Mesendoderm (in vitro differentiated cells): ENCODE results near the gene IL12A.
A peak's percentile ranks its signal among the peaks of the same experiment; 100 is the strongest.

Source experiments
- DNase-seq: peaks from one replicate; pipeline ENCODE4 v3.0.0; 2013
- H2AK5ac ChIP-seq: 2 replicates; pipeline ENCODE4 v1.6.1; 2013; ENCODE audit warnings: low read length, inconsistent platforms
- H2BK120ac ChIP-seq: 2 replicates; pipeline ENCODE4 v1.6.1; 2013; ENCODE audit warnings: low read depth, mild to moderate bottlenecking, low read length, moderate library complexity, mixed read lengths
- H2BK15ac ChIP-seq: replicated peaks from 2 replicates; pipeline ENCODE4 v1.6.1; 2013; ENCODE audit warnings: low read depth, mild to moderate bottlenecking, moderate library complexity
- H2BK5ac ChIP-seq: 2 replicates; pipeline ENCODE4 v1.6.1; 2013; ENCODE audit warnings: low read length, inconsistent platforms
- H3K18ac ChIP-seq: 2 replicates; pipeline ENCODE4 v1.6.1; 2013; ENCODE audit warnings: mild to moderate bottlenecking, low read length, mixed read lengths
- H3K23ac ChIP-seq: one replicate; pipeline ENCODE4 v1.6.1; 2013; ENCODE audit warnings: low read length
- H3K27ac ChIP-seq: 2 replicates; pipeline ENCODE4 v1.5.1; 2013; ENCODE audit warnings: low read depth, mild to moderate bottlenecking, inconsistent platforms, low read length, moderate library complexity
- H3K27me3 ChIP-seq: 2 replicates; pipeline ENCODE4 v1.6.1; 2013; ENCODE audit warnings: low read length, control low read depth, mild to moderate bottlenecking, inconsistent platforms; ENCODE audit not compliant: insufficient read depth, poor library complexity
- H3K36me3 ChIP-seq: 2 replicates; pipeline ENCODE4 v1.6.1; 2013; ENCODE audit warnings: low read length, inconsistent platforms; ENCODE audit not compliant: control insufficient read depth, insufficient read depth
- H3K4ac ChIP-seq: one replicate; pipeline ENCODE4 v1.6.1; 2013; ENCODE audit warnings: low read depth, mild to moderate bottlenecking, low read length, moderate library complexity
- H3K4me1 ChIP-seq: 2 replicates; pipeline ENCODE4 v1.6.1; 2013; ENCODE audit warnings: low read depth, low read length, inconsistent platforms; ENCODE audit not compliant: control insufficient read depth
- H3K4me2 ChIP-seq: 2 replicates; pipeline ENCODE4 v1.6.1; 2013; ENCODE audit warnings: low read length
- H3K4me3 ChIP-seq: 2 replicates; pipeline ENCODE4 v1.5.1; 2013; ENCODE audit warnings: mild to moderate bottlenecking, low read length
- H3K56ac ChIP-seq: one replicate; pipeline ENCODE4 v1.6.1; 2013; ENCODE audit warnings: low read length
- H3K79me1 ChIP-seq: 2 replicates; pipeline ENCODE4 v1.6.1; 2013; ENCODE audit warnings: low read length, inconsistent platforms
- H3K79me2 ChIP-seq: 2 replicates; pipeline ENCODE4 v1.6.1; 2013; ENCODE audit warnings: mild to moderate bottlenecking, low read length; ENCODE audit not compliant: control insufficient read depth, insufficient read depth
- H3K9ac ChIP-seq: 2 replicates; pipeline ENCODE4 v1.6.1; 2013; ENCODE audit warnings: low read length, inconsistent platforms
- H4K5ac ChIP-seq: one replicate; pipeline ENCODE4 v1.6.1; 2013; ENCODE audit warnings: low read length
- H4K8ac ChIP-seq: one replicate; pipeline ENCODE4 v1.6.1; 2013; ENCODE audit warnings: low read depth, mild to moderate bottlenecking, control low read depth, low read length, moderate library complexity
- WGBS: extraction: QIAGEN DNeasy Blood & Tissue Kit; methylation state at CpG from one replicate; pipeline ENCODE4 v1.1.7; 2013; ENCODE audit warnings: low lambda C conversion rate, missing lambda C conversion rate; ENCODE audit not compliant: insufficient coverage; ENCODE audit errors: extremely low coverage; 5-methylcytosine and 5-hydroxymethylcytosine counted together

IL12A gene

DNA sequence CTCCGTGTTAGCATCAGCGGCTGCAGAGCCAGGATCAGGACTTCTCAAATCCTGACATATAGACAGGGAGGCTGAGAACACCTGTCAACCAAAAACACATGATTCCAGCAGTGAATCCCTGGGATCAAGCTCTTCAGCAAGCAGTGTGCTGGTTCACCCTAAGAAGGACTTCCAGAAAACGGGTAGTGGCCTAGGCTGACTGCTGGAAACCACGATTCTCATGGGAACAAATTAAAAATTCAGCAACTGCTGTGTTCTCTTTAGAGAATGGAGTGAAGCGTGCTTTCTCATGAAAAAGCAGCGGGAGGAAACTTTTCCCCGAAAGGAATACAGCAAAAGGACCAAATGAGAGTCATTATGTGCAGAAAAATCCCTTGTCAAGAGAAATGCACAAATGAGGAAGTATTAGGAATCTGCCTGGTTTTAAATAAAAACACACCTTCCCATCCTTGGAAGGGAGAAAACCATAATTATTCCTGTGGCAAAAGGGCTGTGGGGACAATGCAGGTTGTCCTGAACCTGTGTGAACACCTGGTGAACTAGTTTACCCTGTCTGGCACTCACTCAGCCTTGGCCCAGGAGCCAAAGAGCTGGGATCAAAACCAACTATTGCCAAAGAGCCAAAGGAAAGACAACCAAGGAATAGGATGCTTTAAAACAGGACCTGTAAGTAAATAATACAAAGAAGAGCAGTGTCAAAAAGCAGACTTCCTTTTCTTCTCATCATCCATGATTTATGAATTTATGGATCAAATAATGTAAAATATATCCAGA is 13.4 kb downstream of the IL12A start:
- no peak overlapping the region for H3K18ac ChIP-seq
- H3K56ac ChIP-seq: no peak overlapping the region
- WGBS: no CpG with 5 or more reads among the region's 7 CpGs
- no peak overlapping the region for H3K4ac ChIP-seq
- no peak for DNase-seq
- H3K4me3 ChIP-seq: no peak overlapping the region
- no peak overlapping the region for H3K23ac ChIP-seq
- H3K79me2 ChIP-seq: no peaks in the 10 kb centered on the region
- H3K9ac ChIP-seq: no peak overlapping the region
- H2AK5ac ChIP-seq: no peak overlapping the region
- H3K4me1 ChIP-seq: no peaks in the 10 kb centered on the region
- no peaks in the 10 kb centered on the region for H3K36me3 ChIP-seq
- no peak overlapping the region for H4K5ac ChIP-seq
- H3K79me1 ChIP-seq: no peaks in the 10 kb centered on the region
- H3K27ac ChIP-seq: no peak overlapping the region
- H2BK5ac ChIP-seq: no peak overlapping the region
- H3K4me2 ChIP-seq: no peak overlapping the region
- no peak overlapping the region for H4K8ac ChIP-seq
- H2BK15ac ChIP-seq: no peak overlapping the region
- no peak overlapping the region for H2BK120ac ChIP-seq
- no peaks in the 10 kb centered on the region for H3K27me3 ChIP-seq

DNA sequence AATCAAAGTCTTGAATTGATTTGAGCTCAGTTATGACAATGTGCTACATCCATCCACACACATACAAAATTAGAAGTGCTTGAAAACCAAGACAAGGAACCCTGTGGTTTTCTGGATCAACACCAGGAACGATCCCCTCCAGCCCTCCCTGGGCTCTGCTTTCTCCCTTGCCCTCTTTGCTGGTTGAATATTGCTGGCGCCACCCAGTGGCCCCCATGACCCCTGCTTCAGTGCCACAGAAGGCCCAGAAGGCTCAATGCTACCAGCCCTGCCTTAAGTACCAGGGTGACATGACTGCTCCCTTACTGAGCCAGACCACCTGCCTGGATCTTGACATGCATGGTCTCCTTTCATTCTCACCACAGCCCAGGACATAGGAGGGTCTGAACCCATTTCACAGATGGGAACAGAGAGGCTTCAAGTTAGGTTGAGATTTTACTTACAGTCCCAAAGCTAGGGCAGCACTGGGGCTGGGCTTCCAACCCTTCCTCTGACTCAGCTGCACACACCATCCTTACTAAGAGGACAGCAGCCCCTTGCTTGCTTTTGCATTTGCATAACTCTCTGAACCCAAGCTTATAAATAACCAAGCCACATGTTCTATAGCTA is 15.0 kb downstream of the IL12A start:
- H3K18ac ChIP-seq: no peak overlapping the region
- no peak overlapping the region for H2AK5ac ChIP-seq
- H3K79me1 ChIP-seq: no peaks in the 10 kb centered on the region
- no peak overlapping the region for H3K4me3 ChIP-seq
- H2BK5ac ChIP-seq: no peak overlapping the region
- no peak overlapping the region for H4K8ac ChIP-seq
- H3K79me2 ChIP-seq: no peaks in the 10 kb centered on the region
- H3K4me2 ChIP-seq: no peak overlapping the region
- H3K27ac ChIP-seq: no peak overlapping the region
- DNase-seq: peak; percentile 81
- H3K4ac ChIP-seq: no peak overlapping the region
- no peak overlapping the region for H4K5ac ChIP-seq
- H2BK120ac ChIP-seq: no peak overlapping the region
- WGBS: no CpG with 5 or more reads among the region's 2 CpGs
- no peaks in the 10 kb centered on the region for H3K27me3 ChIP-seq
- H3K23ac ChIP-seq: no peak overlapping the region
- no peaks in the 10 kb centered on the region for H3K4me1 ChIP-seq
- H3K56ac ChIP-seq: no peak overlapping the region
- no peak overlapping the region for H2BK15ac ChIP-seq
- H3K36me3 ChIP-seq: no peaks in the 10 kb centered on the region
- H3K9ac ChIP-seq: no peak overlapping the region

DNA sequence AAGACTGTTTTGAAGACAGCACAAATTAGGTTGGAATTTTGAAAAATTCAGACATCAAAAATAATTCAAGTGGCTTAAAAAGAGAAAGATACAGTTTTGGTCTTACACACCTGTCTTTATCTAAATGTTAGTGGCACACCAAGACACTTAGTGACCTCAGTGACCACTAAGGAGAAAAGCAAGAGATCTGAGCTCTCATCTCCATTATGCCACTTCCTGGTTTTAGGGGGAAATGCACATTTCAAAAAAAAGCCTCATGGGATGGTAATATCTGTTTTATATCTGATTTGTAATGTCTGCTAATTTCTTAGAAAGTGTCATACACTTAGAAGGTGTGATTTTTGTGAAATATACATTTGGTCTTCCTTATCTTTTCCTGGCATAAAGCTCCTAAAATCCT is 16.4 kb downstream of the IL12A start:
- Histone ChIP-seq H2BK5ac (no peak overlapping the region), H3K23ac (no peak overlapping the region), H3K4me1 (no peaks in the 10 kb centered on the region), H4K5ac (no peak overlapping the region), H3K27me3 (no peaks in the 10 kb centered on the region), H3K79me2 (no peaks in the 10 kb centered on the region), H3K4me2 (no peak overlapping the region), H4K8ac (no peak overlapping the region), H2BK120ac (no peak overlapping the region), H3K27ac (no peak overlapping the region), H3K56ac (no peak overlapping the region), H3K4me3 (no peak overlapping the region), H3K79me1 (no peaks in the 10 kb centered on the region), H3K4ac (no peak overlapping the region), H2AK5ac (no peak overlapping the region), H3K36me3 (no peaks in the 10 kb centered on the region), H3K9ac (no peak overlapping the region), H2BK15ac (no peak overlapping the region), H3K18ac (no peak overlapping the region)
- no peak for DNase-seq

DNA sequence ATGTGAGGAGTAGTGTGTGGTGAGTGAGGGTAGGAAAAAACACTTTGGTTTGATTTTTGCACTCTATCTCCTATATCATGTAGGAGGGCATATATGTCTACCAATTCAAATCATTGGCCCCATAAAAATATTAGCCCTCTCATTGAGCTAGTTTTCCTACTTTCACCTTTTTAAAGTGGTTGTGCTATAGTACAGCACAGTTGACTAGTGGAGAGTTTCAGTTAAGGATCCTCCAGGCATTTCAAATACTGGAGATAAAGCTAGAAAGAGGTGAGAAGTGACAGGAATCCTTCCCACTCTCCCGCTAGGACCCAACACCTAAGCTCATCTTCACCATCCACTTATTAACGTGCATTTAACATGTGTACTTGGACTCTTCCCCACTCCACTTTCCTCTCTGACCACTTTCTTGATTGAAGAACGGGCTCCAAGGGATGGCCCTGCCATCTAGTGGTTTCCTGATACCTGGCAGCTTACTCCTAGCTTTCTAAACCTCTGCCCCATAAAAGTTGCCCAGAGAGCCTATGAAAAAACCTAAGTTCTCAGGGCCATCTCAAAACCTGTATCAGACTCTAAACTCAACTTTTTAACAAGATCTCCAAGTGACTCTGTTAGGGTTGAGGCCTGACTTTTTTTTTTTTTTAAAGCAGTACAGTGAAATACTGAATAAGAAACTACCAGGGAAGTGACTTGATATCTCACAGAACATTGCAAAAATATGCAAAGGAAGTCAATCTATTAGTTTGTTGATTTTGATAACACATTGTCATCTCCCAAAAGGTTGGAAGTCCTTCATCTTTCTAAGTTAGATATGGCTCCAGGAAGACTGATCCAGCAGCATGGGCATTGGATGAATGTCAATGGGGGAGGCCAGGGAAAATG is 17.9 kb downstream of the IL12A start:
- Histone ChIP-seq H3K9ac (no peak overlapping the region), H2AK5ac (no peak overlapping the region), H4K8ac (no peak overlapping the region), H3K18ac (no peak overlapping the region), H2BK15ac (no peak overlapping the region), H3K79me2 (no peaks in the 10 kb centered on the region), H2BK120ac (no peak overlapping the region), H2BK5ac (no peak overlapping the region), H3K4me3 (no peak overlapping the region), H3K27me3 (no peaks in the 10 kb centered on the region), H3K36me3 (no peaks in the 10 kb centered on the region), H3K4ac (no peak overlapping the region), H3K56ac (no peak overlapping the region), H3K79me1 (no peaks in the 10 kb centered on the region), H3K4me2 (no peak overlapping the region), H3K23ac (no peak overlapping the region), H4K5ac (no peak overlapping the region), H3K4me1 (no peaks in the 10 kb centered on the region), H3K27ac (no peak overlapping the region)
- no CpG with 5 or more reads among the region's 3 CpGs for WGBS
- DNase-seq: peak; percentile 71

DNA sequence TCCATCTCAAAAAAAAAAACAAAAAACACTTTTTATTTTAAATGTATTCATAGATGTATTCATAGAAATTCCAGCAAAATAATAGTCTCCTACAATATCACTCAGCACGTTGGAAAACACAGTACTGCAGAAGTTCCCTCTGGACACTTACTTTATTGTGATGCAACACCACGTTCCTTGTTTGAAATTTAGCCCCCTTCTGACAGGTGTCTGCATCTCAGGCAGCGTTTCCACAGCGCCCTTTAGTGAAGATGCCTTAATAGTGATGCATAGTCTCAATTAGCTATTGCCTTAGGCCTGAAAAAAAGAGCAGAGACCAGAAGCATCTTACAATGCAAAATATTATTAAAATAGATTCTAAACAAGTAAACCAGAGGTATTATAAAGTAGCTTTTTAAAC is 20.3 kb downstream of the IL12A start:
- H3K18ac ChIP-seq: no peak overlapping the region
- no peak overlapping the region for H3K23ac ChIP-seq
- H2BK120ac ChIP-seq: no peak overlapping the region
- H4K5ac ChIP-seq: no peak overlapping the region
- no peaks in the 10 kb centered on the region for H3K79me1 ChIP-seq
- no peak overlapping the region for H2AK5ac ChIP-seq
- H2BK5ac ChIP-seq: no peak overlapping the region
- no peak overlapping the region for H3K9ac ChIP-seq
- H3K4me2 ChIP-seq: no peak overlapping the region
- DNase-seq: peak; percentile 22
- no peaks in the 10 kb centered on the region for H3K27me3 ChIP-seq
- no peak overlapping the region for H3K56ac ChIP-seq
- H3K27ac ChIP-seq: no peak overlapping the region
- no peak overlapping the region for H4K8ac ChIP-seq
- no peaks in the 10 kb centered on the region for H3K36me3 ChIP-seq
- H2BK15ac ChIP-seq: no peak overlapping the region
- no peak overlapping the region for H3K4ac ChIP-seq
- WGBS: no CpG with 5 or more reads among the region's 4 CpGs
- H3K4me3 ChIP-seq: no peak overlapping the region
- no peaks in the 10 kb centered on the region for H3K79me2 ChIP-seq
- H3K4me1 ChIP-seq: no peaks in the 10 kb centered on the region
